DOHH2 (cell line): ENCODE data around the gene MYO1D.

Experiments
- CTCF ChIP-seq: fragments of 200-600 bp; sonication (generic); IDR thresholded peaks from one replicate; pipeline ENCODE4 v1.5.1; 2014; ENCODE audit warnings: antibody characterized with exemption, mild to moderate bottlenecking, low read depth, low read length; ENCODE audit not compliant: poor library complexity, severe bottlenecking
- EZH2phosphoT487 ChIP-seq: fragments of 200-600 bp; sonication (generic); IDR thresholded peaks from 2 replicates; pipeline ENCODE4 v1.6.1; 2017; ENCODE audit warnings: borderline replicate concordance, mild to moderate bottlenecking, antibody characterized with exemption, low read length, moderate library complexity, mixed read lengths

- TF ChIP-seq CTCF (no peak), EZH2phosphoT487 (no peak)
These were observed 27.0 kb downstream of the MYO1D start for GRCh38 chr17:32849879-32850278.
